Fibroblast of the aortic adventitia (primary cell): ENCODE measurements around the gene XNDC1N. TPM values are rescaled to one million over a fixed set of nuclear protein-coding genes. Genes with fewer than 3 reads are reported as not detected.

ENCODE experiments used
- total RNA-seq: library from RNA; depleted of rRNA; stranded (reverse); fragments of >200 nt; gene quantifications from 2 replicates; pipeline ENCODE4 v1.2.3, GENCODE V29; 2012; ENCODE audit warnings: low replicate concordance

Gene XNDC1N
- total RNA-seq, 1 donor = 13.0 TPM

Other genes starting within 250 kb of the XNDC1N start
- not detected in 2 replicates for gene DEFB108B, start 95.4 kb downstream of the XNDC1N start, total RNA-seq
- not detected in 2 replicates for gene DEFB131B, start 50.1 kb downstream of the XNDC1N start, total RNA-seq
- gene RNF121, start 452 bp upstream of the XNDC1N start, total RNA-seq = 13.0 and 22.9 TPM in 2 replicates
- gene IL18BP, start 70.3 kb upstream of the XNDC1N start, total RNA-seq = 1.1 and 2.2 TPM in 2 replicates
- gene NUMA1, start 151.9 kb upstream of the XNDC1N start, total RNA-seq = 134 and 196 TPM in 2 replicates
- 0.98 and 8.9 TPM in 2 replicates for gene LRRC51, start 152.3 kb upstream of the XNDC1N start, total RNA-seq
- 99.0 and 220 TPM in 2 replicates for gene LAMTOR1, start 174.7 kb upstream of the XNDC1N start, total RNA-seq
- not detected in 2 replicates for gene TOMT, start 177.3 kb upstream of the XNDC1N start, total RNA-seq
- 24.5 and 49.5 TPM in 2 replicates for gene ANAPC15, start 184.1 kb upstream of the XNDC1N start, total RNA-seq
- gene FOLR3, start 207.1 kb upstream of the XNDC1N start, total RNA-seq = 0.90 TPM in 1 of 2 replicates, not detected in the other